HFFc6 (cell line): ENCODE data around the gene GCSAM. TPM values are rescaled to one million over a fixed set of nuclear protein-coding genes. Genes with fewer than 3 reads are reported as not detected.
A peak's percentile ranks its signal among the peaks of the same experiment; 100 is the strongest.

ENCODE experiments used
- DNase-seq: peaks from one replicate; pipeline ENCODE4 v3.0.0-alpha.2; 2018
- H3K27ac Mint-ChIP-seq: 2 replicates; pipeline ENCODE4 v1.8.0; 2020; ENCODE audit warnings: mild to moderate bottlenecking, mixed read lengths
- H3K27me3 Mint-ChIP-seq: 2 replicates; pipeline ENCODE4 v1.8.0; 2021; ENCODE audit warnings: mild to moderate bottlenecking, moderate library complexity, mixed read lengths; ENCODE audit not compliant: insufficient read depth
- H3K36me3 Mint-ChIP-seq: 2 replicates; pipeline ENCODE4 v1.8.0; 2021; ENCODE audit warnings: low read depth, mixed read lengths
- H3K4me1 Mint-ChIP-seq: 2 replicates; pipeline ENCODE4 v1.8.0; 2020; ENCODE audit warnings: low read depth, mixed read lengths
- H3K4me3 Mint-ChIP-seq: 2 replicates; pipeline ENCODE4 v1.8.0; 2020; ENCODE audit warnings: mild to moderate bottlenecking, moderate library complexity, mixed read lengths
- H3K9me3 Mint-ChIP-seq: 2 replicates; pipeline ENCODE4 v1.8.0; 2020; ENCODE audit warnings: mild to moderate bottlenecking, mixed read lengths
- total RNA-seq, 6 experiments: library from RNA; stranded (reverse); fragmentation: NEBNext Ultra II Directional; extraction: Animal tissue kit (Norgen Biotek cat#: 25700); gene quantifications; 2 replicates in 1 of 6; 3 replicates in 5 of 6; pipeline ENCODE4 v1.2.3, GENCODE V29; 2021
- TF ChIP-seq, protein P1 (sequence below): fragments of 200-600 bp; sonication (generic); IDR thresholded peaks from 2 replicates; pipeline ENCODE4 v1.5.0; 2021; ENCODE audit warnings: antibody characterized with exemption, mild to moderate bottlenecking

GCSAM gene
- total RNA-seq, 6 experiments from 2014 or later, result not detected

DNA sequence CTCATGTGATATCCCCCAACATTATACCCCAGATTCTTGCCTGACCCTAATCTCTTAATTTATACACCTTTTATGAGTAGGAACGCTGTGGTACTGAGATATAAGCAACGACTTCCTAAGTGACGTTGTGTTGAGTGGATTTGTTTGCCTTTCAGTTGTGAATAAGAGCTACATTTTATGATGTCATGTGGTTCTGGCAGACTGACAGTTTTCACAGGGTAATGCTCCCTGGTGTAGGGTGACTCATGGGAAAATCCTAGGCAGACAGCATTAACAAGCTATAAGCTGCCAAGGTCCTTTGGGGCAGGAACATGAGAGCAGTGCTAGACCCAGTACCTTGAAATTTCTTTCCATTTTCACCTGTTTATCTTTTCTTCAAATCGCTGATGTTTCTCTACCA is 35.7 kb downstream of the GCSAM start:
- DNase-seq, result peak; percentile 99
- Mint-ChIP-seq H3K4me3 (0 out of 2 replicates have a peak overlapping the region, but pooled peaks have one; percentile 1), H3K27ac (peak overlapping the region; percentile 37), H3K4me1 (peaks cover 67% of the 10 kb centered on the region), H3K27me3 (no peaks in the 10 kb centered on the region), H3K36me3 (peaks cover 44% of the 10 kb centered on the region), H3K9me3 (peaks cover 9% of the 10 kb centered on the region)
- TF ChIP-seq, protein P1, sequence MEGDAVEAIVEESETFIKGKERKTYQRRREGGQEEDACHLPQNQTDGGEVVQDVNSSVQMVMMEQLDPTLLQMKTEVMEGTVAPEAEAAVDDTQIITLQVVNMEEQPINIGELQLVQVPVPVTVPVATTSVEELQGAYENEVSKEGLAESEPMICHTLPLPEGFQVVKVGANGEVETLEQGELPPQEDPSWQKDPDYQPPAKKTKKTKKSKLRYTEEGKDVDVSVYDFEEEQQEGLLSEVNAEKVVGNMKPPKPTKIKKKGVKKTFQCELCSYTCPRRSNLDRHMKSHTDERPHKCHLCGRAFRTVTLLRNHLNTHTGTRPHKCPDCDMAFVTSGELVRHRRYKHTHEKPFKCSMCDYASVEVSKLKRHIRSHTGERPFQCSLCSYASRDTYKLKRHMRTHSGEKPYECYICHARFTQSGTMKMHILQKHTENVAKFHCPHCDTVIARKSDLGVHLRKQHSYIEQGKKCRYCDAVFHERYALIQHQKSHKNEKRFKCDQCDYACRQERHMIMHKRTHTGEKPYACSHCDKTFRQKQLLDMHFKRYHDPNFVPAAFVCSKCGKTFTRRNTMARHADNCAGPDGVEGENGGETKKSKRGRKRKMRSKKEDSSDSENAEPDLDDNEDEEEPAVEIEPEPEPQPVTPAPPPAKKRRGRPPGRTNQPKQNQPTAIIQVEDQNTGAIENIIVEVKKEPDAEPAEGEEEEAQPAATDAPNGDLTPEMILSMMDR, result no peak

DNA sequence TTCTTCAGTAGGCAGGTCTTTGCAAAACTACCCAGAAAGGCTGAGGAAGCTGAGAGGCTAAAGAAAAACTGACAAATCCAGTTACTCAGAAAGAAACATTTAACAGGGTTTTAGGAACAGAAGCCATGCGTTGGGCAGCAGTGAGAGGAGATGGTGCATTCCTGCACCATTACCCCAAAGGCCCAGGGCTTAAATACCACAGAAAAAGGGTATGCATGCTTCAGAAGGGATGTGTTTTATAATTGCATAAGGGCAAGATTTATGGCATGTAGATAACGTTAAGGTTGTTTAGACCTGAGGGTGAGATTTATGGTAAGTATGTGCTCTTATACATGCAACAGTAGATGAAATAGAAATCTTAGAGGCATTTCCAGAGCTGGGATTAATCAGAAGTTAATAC is 36.9 kb downstream of the GCSAM start:
- peak overlapping the region; percentile 74 for H3K27ac Mint-ChIP-seq
- TF ChIP-seq, protein P1, result no peak
- peaks cover 63% of the 10 kb centered on the region for H3K4me1 Mint-ChIP-seq
- peaks cover 45% of the 10 kb centered on the region for H3K36me3 Mint-ChIP-seq
- peaks cover 9% of the 10 kb centered on the region for H3K9me3 Mint-ChIP-seq
- no peaks in the 10 kb centered on the region for H3K27me3 Mint-ChIP-seq
- H3K4me3 Mint-ChIP-seq, result peak overlapping the region; percentile 39; the same call in 1 of the 2 replicates
- DNase-seq, result peak; percentile 84

DNA sequence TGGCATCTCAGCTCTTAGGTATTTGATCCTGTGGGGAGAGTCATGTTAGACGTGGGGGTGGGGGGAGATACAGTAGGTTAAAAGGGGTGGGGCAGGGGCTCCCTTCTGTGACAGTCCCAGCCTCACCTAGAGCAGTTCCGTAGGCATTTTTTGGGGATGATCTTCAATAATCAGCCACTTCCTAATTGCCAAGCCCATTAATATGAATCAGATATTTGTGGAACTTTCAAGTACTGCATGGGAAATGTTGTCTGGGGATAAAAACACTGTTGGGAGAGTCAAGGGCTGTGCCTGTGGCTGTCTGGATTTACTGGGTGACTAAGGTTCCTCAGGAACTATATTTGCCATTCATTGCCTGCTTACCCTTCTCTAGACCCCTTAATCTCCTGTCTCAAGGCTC is 37.3 kb downstream of the GCSAM start:
- Mint-ChIP-seq H3K36me3 (peaks cover 49% of the 10 kb centered on the region), H3K4me3 (peak overlapping the region; percentile 39), H3K9me3 (peaks cover 9% of the 10 kb centered on the region), H3K27me3 (no peaks in the 10 kb centered on the region), H3K27ac (peak overlapping the region; percentile 74), H3K4me1 (peaks cover 64% of the 10 kb centered on the region)
- TF ChIP-seq, protein P1, result no peak
- DNase-seq, result no peak

DNA sequence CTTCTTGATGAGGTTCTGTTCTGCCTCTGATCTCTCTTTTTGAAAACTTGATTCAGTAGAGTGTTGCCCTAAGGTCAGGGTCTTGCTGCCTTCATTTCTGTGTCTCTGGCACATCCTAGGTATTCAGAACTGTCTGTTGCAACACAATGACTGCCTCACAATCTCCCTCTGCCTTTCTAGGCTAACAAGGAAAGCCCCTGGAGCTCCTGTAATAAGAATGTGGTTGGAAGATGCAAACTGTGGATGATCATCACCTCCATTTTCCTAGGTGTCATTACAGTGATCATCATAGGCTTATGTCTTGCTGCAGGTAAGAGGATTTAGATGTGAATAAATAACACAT is 39.9 kb downstream of the GCSAM start:
- Mint-ChIP-seq H3K27ac (peak overlapping the region; percentile 75), H3K4me3 (peak overlapping the region; percentile 71)

DNA sequence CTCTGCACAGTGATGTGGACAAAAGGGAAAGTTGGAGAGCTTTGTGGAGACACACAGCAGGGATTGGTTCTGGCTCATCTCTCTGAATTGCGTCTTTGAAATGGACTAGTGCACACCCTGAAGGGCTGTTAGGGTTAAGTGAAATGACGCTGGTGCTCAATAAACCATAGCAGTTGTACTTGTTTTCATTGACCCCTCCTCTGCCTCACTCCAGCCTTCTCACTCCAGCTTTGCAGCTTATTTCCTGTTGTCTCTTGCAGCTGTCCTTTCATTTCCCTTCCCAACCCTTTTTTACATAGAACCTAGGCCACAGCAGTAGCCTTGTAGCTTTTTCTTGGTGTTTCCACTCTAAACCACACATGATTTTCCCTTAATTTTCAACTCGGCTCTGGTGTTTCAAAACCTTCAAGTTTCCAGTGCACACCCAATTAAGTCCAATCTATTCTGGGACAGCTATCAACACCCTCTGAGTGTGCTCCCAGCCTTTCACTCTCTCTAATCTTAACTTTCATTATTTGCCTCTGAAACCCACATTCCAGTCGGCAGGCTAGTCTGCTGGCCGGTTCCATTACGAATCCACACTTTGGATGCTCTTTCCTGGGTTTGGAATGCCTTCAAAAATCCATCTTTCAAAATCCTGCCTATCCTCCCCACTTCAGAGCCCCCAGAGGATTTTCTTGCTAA is 40.4 kb downstream of the GCSAM start:
- H3K9me3 Mint-ChIP-seq, result peaks cover 9% of the 10 kb centered on the region
- H3K27me3 Mint-ChIP-seq, result no peaks in the 10 kb centered on the region
- peak overlapping the region; percentile 71 for H3K4me3 Mint-ChIP-seq
- peaks cover 84% of the 10 kb centered on the region for H3K4me1 Mint-ChIP-seq
- H3K27ac Mint-ChIP-seq, result peak overlapping the region; percentile 75
- DNase-seq, result no peak
- peaks cover 46% of the 10 kb centered on the region for H3K36me3 Mint-ChIP-seq
- TF ChIP-seq, protein P1, result no peak

More for the DNA sequence above, 39.9 kb downstream of the GCSAM start:
- H3K4me1 Mint-ChIP-seq, result peaks cover 84% of the 10 kb centered on the region
- no peak for DNase-seq
- H3K27me3 Mint-ChIP-seq, result no peaks in the 10 kb centered on the region
- peaks cover 9% of the 10 kb centered on the region for H3K9me3 Mint-ChIP-seq
- H3K36me3 Mint-ChIP-seq, result peaks cover 43% of the 10 kb centered on the region
- TF ChIP-seq, protein P1, result no peak
